Stomach (tissue), 4 donors: ENCODE results near the gene RAE1.

Source experiments
- EP300 ChIP-seq: sonication (generic); formaldehyde crosslinking; IDR thresholded peaks from one replicate; pipeline ENCODE4 v1.6.1; 2017; ENCODE audit warnings: antibody characterized with exemption
- POLR2A ChIP-seq, 4 donors: fragments of 450-650 bp; IDR thresholded peaks; one replicate each; pipeline ENCODE4 v1.6.1; 2016; ENCODE audit warnings: antibody characterized with exemption in 4 of 4, control low read depth in 2 of 4, mild to moderate bottlenecking in 1 of 4, moderate library complexity in 1 of 4
- POLR2AphosphoS5 ChIP-seq, 3 donors: sonication (generic); formaldehyde crosslinking; IDR thresholded peaks; one replicate each; pipeline ENCODE4 v1.6.1; 2016; ENCODE audit warnings: antibody characterized with exemption in 3 of 3
- TF ChIP-seq, protein P1 (sequence below), 7 experiments: fragments of 450-650 bp in 4 of 7; fragments of 200-600 bp in 3 of 7; sonication (generic) in 3 of 7; IDR thresholded peaks; one replicate each; pipeline ENCODE4 v1.5.1; 2016 to 2019; ENCODE audit warnings: antibody characterized with exemption in 7 of 7, control low read depth in 2 of 7, mild to moderate bottlenecking in 1 of 7

DNA sequence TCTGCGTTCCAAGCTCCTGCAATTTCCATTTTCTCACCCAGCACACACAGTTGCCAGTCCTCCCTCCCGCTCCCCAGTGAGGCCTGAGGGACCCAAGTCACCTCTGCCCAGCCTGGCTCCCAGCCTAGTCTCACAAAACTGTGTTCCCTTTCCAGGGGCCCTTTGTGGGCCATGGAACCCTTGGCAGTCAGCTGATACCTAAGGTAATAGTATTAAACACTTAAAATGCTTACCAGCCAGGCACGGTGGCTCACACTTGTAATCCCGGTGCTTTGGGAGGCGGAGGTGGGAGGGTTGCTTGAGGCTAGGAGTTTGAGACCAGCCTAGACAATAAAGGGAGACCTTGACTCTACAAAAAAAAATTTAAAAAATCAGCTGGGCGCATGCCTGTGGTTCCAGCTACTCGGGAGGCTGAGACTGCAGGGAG lies 36.9 kb downstream of the RAE1 start:
- TF ChIP-seq, protein P1, sequence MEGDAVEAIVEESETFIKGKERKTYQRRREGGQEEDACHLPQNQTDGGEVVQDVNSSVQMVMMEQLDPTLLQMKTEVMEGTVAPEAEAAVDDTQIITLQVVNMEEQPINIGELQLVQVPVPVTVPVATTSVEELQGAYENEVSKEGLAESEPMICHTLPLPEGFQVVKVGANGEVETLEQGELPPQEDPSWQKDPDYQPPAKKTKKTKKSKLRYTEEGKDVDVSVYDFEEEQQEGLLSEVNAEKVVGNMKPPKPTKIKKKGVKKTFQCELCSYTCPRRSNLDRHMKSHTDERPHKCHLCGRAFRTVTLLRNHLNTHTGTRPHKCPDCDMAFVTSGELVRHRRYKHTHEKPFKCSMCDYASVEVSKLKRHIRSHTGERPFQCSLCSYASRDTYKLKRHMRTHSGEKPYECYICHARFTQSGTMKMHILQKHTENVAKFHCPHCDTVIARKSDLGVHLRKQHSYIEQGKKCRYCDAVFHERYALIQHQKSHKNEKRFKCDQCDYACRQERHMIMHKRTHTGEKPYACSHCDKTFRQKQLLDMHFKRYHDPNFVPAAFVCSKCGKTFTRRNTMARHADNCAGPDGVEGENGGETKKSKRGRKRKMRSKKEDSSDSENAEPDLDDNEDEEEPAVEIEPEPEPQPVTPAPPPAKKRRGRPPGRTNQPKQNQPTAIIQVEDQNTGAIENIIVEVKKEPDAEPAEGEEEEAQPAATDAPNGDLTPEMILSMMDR (IDR thresholded peaks at IDR 0.05), result no peak
- TF ChIP-seq POLR2A (IDR thresholded peaks at IDR 0.05) (no peak), POLR2AphosphoS5 (IDR thresholded peaks at IDR 0.05) (no peak), EP300 (no peak)
